ENCODE results near the gene AGAP1.
A peak's percentile ranks its signal among the peaks of the same experiment; 100 is the strongest.
"Not testable (repeated sequence)": the region's sequence is repeated elsewhere in the genome, so short reads cannot be mapped to it uniquely, and the experiment has no call there.

Gene AGAP1

GRCh38 chr2:235747786-235748091 lies 253.9 kb downstream of the AGAP1 start:
- no peak for DNase-seq

GRCh38 chr2:235749121-235749770 lies 255.4 kb downstream of the AGAP1 start:
- DNase-seq = no peak

DNA sequence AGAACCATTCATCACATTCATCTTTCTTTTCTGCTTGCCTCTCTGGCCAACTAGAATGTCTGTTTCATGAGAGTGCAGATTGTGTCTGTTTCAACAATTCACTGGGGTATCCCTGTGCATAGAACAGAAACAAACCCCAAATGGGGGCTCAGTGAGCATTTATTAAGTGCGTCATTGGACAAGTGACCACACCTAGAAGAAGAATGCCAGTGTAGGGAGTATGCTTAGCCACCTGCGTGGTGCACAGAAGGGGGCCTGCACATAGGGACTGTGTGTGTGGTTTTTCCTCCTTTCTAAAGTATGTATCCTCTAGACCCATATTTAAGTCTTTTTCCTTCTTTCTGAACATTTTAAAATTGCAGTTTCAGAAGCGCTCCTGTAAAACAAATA lies 255.9 kb downstream of the AGAP1 start:
- no peak for DNase-seq

DNA sequence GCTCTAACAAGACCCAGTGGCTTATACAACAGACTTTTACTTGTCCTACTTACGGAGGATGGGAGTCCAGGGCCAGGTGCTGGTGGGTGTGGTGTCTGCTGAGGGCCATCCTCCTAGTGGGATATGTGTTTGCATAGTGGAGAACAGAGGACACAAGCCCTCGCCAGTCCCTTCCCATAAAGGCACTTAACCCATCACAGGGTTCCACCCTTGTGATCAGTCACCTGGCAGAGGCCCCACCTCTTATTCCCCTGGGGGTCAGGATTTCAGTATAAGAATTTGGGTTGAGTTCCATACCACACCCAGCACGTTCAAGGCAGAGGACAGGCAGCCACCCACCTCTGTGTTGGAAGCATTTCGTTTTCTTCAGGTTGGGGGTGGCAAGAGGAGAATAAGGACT lies 259.0 kb downstream of the AGAP1 start:
- DNase-seq = no peak

GRCh38 chr2:235754357-235755207 lies 260.7 kb downstream of the AGAP1 start:
- DNase-seq = no peak

DNA sequence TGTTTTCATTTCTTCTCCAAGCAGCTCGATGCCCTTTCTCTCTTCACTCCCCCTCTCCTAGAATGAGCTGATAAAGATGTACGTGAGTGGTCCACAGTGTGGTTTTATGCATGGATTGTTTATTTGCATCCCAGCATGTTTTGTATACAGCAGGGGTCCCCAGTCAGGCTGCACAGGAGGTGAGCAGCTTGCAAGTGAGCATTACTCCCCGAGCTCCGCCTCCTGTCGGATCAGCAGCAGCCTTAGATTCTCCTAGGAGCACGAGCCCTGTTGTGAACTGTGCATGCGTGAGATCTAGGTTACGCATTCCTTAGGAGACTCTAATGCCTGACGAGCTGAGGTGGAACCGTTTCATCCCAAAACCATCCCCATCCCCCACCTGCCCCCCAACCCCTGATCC lies 262.6 kb downstream of the AGAP1 start:
- DNase-seq = no peak

GRCh38 chr2:235757212-235757611 lies 263.4 kb downstream of the AGAP1 start:
- DNase-seq = no peak

GRCh38 chr2:235757640-235758039 lies 263.8 kb downstream of the AGAP1 start:
- DNase-seq = no peak

DNA sequence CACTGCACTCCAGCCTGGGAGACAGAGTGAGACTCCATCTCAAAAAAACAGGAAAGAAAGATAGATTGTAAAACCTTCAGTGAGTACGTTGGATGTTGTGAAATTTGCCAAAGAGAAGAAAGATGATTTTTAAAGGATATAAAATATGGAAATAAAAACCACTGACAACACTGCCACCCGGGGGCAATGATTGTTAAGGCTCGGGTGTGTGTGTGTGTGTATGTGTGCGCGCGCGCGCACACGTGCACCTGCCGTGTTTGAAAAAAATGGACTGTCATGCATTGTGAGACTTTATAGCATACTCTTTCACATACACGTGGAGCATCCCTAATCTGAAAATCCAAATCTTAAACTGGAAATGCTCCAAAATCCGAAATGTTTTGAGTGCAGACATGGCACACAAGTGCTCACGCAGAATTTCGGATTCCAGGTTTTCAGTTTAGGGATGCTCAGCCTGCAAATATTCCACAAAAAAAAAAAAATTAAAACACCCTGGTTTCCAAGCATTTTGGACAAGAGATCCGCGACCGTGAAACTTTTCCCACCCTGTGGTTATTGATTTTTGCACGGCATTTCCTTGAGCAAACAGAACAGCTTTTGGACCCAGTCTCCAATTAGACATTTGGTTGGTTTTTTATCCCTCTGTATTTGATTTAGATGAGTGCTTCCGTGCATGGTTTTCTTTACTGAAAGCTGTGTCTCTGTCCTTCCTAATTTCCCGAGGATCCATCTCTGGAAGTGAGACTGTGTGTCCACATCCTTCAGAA lies 269.2 kb downstream of the AGAP1 start:
- DNase-seq = no peak

GRCh38 chr2:235763816-235764215 lies 270.0 kb downstream of the AGAP1 start:
- DNase-seq = no peak

DNA sequence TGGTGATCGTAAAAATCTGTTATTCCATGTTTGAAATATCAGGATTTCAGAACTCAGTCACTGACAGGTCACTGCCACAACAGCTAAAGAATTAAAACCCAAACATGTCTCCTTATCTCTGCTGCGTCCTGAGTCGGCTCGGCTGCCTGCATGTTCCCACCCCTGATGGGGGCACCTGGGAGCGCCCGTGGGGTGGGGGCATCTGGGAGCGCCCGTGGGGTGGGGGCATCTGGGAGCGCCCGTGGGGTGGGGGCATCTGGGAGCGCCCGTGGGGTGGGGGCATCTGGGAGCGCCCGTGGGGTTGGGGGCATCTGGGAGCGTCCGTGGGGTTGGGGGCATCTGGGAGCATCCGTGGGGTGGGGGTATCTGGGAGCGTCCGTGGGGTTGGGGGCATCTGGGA lies 270.6 kb downstream of the AGAP1 start:
- not testable (repeated sequence) for DNase-seq

- DNase-seq = no peak
Measured at GRCh38 chr2:235765181-235765820, 271.5 kb downstream of the AGAP1 start.

GRCh38 chr2:235766278-235766677 lies 272.4 kb downstream of the AGAP1 start:
- peak; percentile 69 for DNase-seq

DNA sequence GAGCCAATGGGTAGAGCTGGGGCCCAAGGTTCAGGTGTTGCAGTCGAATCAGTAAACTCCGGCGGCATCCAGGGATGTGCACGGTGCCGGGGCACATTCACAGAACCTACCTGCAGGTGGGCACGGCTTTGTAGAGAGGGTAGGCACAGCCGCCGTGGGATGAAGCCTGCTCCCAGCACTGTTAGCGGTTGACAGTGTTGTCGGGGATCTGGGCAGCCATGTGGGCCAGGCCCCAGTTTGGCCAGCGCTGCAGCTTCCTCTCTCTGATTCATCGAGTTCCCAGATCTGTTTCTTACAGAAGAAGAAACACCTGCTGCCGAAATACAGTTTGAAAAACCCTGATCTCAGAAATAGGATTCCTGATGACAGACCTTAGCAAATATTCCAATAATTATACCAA lies 274.8 kb downstream of the AGAP1 start:
- DNase-seq = no peak

GRCh38 chr2:235769046-235769445 lies 275.2 kb downstream of the AGAP1 start:
- DNase-seq = no peak

DNA sequence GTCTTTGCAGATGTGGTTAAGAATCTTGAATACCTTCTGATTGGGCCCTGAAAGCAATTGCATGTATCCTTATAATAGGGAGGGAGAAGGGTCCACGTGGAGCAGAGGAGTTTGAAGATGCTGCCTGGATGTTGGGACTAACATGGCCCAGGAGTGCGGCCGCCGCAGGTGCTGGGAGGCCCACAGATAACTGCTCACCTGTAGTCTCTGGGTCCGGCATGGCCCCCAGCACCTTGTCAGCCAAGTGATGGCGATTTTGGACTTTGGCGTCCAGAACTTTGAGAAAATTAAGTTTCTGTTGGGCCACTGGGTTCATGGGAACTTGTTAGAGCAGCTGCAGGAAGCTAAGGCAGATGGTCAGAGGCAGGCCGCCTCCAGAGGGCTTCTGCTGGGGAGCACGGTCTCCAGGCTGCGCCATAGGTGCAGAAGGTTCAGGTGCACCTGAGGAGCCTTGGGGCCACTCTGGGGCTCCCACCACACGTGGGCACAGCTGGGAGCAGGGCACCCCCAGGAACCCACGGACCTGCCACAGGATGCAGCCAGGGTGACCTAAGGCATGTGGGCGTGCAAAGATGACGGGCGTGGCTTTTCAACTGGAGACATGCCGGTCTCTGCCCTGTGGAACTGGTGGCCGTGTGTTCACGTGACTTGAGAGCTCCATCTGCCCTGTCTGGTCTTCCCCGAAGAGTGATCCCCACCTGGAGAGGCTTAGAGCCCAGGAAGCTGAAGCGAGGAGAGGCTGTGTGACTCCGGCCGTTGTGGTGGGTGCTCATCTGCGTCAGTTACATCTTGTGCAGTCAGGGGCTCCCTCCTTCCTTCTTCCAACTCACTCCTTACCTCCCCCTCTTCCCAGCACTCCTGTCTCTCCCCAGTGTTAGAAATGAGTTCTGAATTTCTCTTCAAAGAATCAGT lies 277.3 kb downstream of the AGAP1 start:
- no peak for DNase-seq

- no peak for DNase-seq
Measured at GRCh38 chr2:235773188-235773928, 279.5 kb downstream of the AGAP1 start.

DNA sequence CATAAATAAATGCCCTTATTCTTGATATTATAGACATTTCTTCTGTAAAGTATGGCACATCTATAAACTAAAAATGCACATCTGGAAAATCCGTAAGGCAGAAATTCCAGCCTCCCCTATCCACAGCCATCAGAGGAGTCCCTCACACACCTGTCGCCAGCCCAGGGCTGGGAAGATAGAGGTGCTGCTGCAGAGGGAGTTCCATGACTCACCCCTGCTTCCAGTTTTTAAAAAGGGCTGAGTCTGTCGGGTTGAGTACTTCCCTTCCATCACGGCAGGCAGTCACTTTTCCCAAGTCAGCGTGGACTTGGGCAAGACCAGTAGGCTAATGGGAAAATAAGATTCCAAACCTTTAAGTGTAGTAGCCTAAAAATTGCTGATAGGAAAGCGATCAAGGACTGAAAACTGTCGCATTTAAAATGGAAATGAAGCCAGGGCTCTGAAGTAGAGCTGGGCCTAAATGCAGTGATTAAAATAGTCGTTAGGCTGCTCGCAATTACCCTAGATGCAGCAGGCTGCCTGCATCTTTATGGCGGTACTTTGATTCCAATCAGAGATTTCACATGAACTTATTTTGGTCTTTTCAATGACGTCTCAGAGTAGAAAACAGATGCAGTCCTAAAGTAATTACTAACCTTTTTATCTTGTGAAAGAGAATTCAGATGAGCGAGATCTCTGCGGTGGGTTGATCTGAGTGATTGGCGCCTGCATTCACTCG lies 280.5 kb downstream of the AGAP1 start:
- no peak for DNase-seq

- no peak for DNase-seq
Measured at GRCh38 chr2:235776531-235776930, 282.7 kb downstream of the AGAP1 start.

DNA sequence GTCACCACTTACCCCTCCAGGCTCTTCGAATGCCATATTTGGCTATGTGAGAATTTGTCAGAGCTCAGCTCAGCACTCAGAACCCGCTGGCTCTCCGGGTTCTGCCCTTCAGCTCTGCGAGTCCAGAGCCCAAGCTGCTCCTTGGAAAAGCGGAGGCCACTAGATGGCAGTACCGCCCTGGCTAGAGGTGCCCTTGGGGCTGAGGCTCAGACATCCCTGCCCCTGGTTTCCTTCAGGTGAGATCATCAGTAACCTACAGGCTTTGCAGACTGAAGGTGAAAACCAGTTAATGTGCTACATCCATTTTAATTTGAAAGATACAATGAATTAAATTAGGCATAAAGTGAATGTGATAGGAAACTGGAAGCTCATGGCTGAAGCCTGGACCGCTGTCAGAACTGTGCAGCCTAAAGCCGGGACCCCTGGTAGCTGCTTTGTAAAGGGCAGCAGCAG lies 285.6 kb downstream of the AGAP1 start:
- peak; percentile 77 for DNase-seq

DNA sequence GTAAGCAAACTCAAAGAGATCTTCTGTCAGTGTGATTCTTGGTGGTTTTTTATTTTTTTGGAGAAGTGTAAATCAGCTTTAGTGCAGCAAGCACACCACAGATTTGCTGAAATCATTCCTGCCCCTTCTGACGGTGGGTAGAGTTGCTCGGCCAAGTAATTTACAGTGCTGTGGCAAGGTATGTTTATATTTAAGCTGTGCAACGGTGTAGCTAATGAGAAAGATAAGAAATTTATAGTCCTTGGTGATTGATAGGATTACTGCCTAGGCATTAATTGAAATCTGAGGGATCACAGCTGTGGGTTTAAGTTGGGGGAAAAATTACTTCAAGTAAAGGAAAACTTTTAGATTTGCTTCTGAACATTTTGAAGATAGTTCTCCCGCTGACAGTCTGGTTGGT lies 286.6 kb downstream of the AGAP1 start:
- DNase-seq = no peak

Data from activated CD4-positive, alpha-beta T cell treated with anti-CD3 and anti-CD28 coated beads, Interleukin-2, Interleukin-6, amounts not matched to agents 100 ng/mL and 50 ng/mL, durations not matched to agents 16 hours and 8 hours (primary cell).